HCT116 (cell line): ENCODE measurements around the gene CAMK1D.

Experiments
- ATF3 ChIP-seq: IDR thresholded peaks from 2 replicates; pipeline ENCODE4 v1.6.1; 2012
- CBX3 ChIP-seq: IDR thresholded peaks from 2 replicates; pipeline ENCODE4 v1.6.1; 2012; ENCODE audit warnings: low read depth
- CEBPB ChIP-seq: IDR thresholded peaks from 2 replicates; pipeline ENCODE4 v1.6.1; 2012; ENCODE audit warnings: low read depth
- CTCF ChIP-seq, 3 experiments: fragments of 200-600 bp in 1 of 3; sonication (generic) in 1 of 3; IDR thresholded peaks in 2 of 3; conservative IDR thresholded peaks in 1 of 3; 2 replicates each; pipeline ENCODE4 v1.5.1; 2012 to 2017; ENCODE audit warnings: low read depth in 2 of 3, low read length in 2 of 3, antibody characterized with exemption in 1 of 3, borderline replicate concordance in 1 of 3, control low read depth in 1 of 3, mild to moderate bottlenecking in 1 of 3, mixed read lengths in 1 of 3, mixed run types in 1 of 3, moderate library complexity in 1 of 3; ENCODE audit not compliant: insufficient read depth in 1 of 3
- EGR1 ChIP-seq: IDR thresholded peaks from 2 replicates; pipeline ENCODE4 v1.6.1; 2012; ENCODE audit warnings: low read depth
- MAX ChIP-seq: IDR thresholded peaks from 2 replicates; pipeline ENCODE4 v1.6.1; 2012
- POLR2A ChIP-seq: IDR thresholded peaks from 2 replicates; pipeline ENCODE4 v1.7.0; 2011; ENCODE audit warnings: borderline replicate concordance; ENCODE audit not compliant: insufficient read depth, insufficient read length; ENCODE audit errors: extremely low read depth
- RAD21 ChIP-seq: IDR thresholded peaks from 2 replicates; pipeline ENCODE4 v1.6.1; 2012; ENCODE audit warnings: low read depth, mild to moderate bottlenecking
- REST ChIP-seq: IDR thresholded peaks from 2 replicates; pipeline ENCODE4 v1.6.1; 2012; ENCODE audit warnings: low read depth
- YY1 ChIP-seq: IDR thresholded peaks from 2 replicates; pipeline ENCODE4 v1.6.1; 2011; ENCODE audit warnings: low read length, low read depth, moderate library complexity, mild to moderate bottlenecking; ENCODE audit not compliant: insufficient replicate concordance; ENCODE audit errors: extremely low read depth
- ZNF274 ChIP-seq: fragments of 200-500 bp; sonication (Bioruptor generic); IDR thresholded peaks from 2 replicates; pipeline ENCODE4 v1.6.1; 2014; ENCODE audit warnings: mild to moderate bottlenecking, low read depth, low read length, inconsistent platforms

- no peak for TF ChIP-seq CTCF (IDR thresholded peaks at IDR 0.05 in 2 of 3, conservative IDR thresholded peaks at IDR 0.05 in 1 of 3; ENCODE audit: borderline replicate concordance in 1 of 3, insufficient read depth in 1 of 3, low read depth in 2 of 3, low read length in 2 of 3)
- TF ChIP-seq CBX3 = no peak
- no peak for TF ChIP-seq MAX
- TF ChIP-seq RAD21 = no peak
- no peak for TF ChIP-seq ZNF274
- no peak for TF ChIP-seq ATF3
- no peak for TF ChIP-seq EGR1
- no peak for TF ChIP-seq POLR2A
- no peak for TF ChIP-seq REST
- TF ChIP-seq CEBPB = no peak
- TF ChIP-seq YY1 = no peak
Measured at GRCh38 chr10:12721334-12721733, 372.0 kb downstream of the CAMK1D start.
